K562 (cell line): ENCODE results near the gene KIF20A. TPM values are rescaled to one million over a fixed set of nuclear protein-coding genes. Genes with fewer than 3 reads are reported as not detected.
A peak's percentile ranks its signal among the peaks of the same experiment; 100 is the strongest.

ENCODE experiments used
- ATAC-seq: fragments of 200-7000 bp; cut with Tn5 transposase; 3 replicates; pipeline ENCODE4 v1.9.1; 2020; ENCODE audit warnings: moderate library complexity
- BruUV-seq: library from RNA; stranded (reverse); fragments of 400-500 nt; replicated peaks from 2 replicates; lab custom pipeline; 2021; lab: Mats Ljungman, UMichigan
- CTCF ChIA-PET: fragments of 300-600 bp; formaldehyde crosslinking; extraction: SDS; loops from one replicate; lab custom pipeline; 2021; ENCODE audit warnings: low intra/inter-chr PET ratio; lab: Yijun Ruan, JAX
- POLR2A ChIA-PET: fragments of 300-600, 350-650 bp; sonication (Branson Sonifier 250); formaldehyde crosslinking; extraction: SDS; loops from one replicate; lab custom pipeline; 2021; ENCODE audit warnings: antibody characterized with exemption, inconsistent platforms; lab: Yijun Ruan, JAX
- DNase-seq, 4 experiments: peaks; one replicate each; pipeline versions ENCODE4 v3.0.0 to v3.0.0-alpha.2; 2011 to 2018; ENCODE audit warnings: low spot score in 3 of 4, mixed read lengths in 3 of 4; ENCODE audit errors: extremely low read depth in 1 of 4
- FAIRE-seq: peaks from 2 replicates; lab custom pipeline; 2011; peaks lifted over from hg19 to GRCh38; lab: Jason Lieb, UNC
- H2AFZ ChIP-seq: 2 replicates; pipeline ENCODE4 v1.6.0; 2011; ENCODE audit warnings: low read depth, low read length, control low read depth, inconsistent platforms
- H3K27ac ChIP-seq: fragments of 200-600 bp; 3 replicates; pipeline ENCODE4 v1.8.0; 2011; ENCODE audit warnings: low read depth, mild to moderate bottlenecking, control low read depth, inconsistent platforms, low read length, moderate library complexity, mixed read lengths; ENCODE audit errors: extremely low read depth
- H3K27me3 ChIP-seq, 2 experiments: fragments of 300-600 bp in 1 of 2; 2 replicates in 1 of 2; 3 replicates in 1 of 2; pipeline versions ENCODE4 v1.6.0 to v1.8.0; 2011; ENCODE audit warnings: inconsistent platforms in 2 of 2, low read length in 2 of 2, mild to moderate bottlenecking in 1 of 2, mixed read lengths in 1 of 2, moderate library complexity in 1 of 2; ENCODE audit not compliant: control insufficient read depth in 2 of 2, insufficient read depth in 2 of 2
- H3K36me3 ChIP-seq: fragments of 300-600 bp; 3 replicates; pipeline ENCODE4 v1.8.0; 2011; ENCODE audit warnings: mild to moderate bottlenecking, low read length, inconsistent platforms; ENCODE audit not compliant: control insufficient read depth, insufficient read depth
- H3K4me1 ChIP-seq, 2 experiments: fragments of 200-600 bp in 1 of 2; replicated peaks in 1 of 2; 2 replicates in 1 of 2; 3 replicates in 1 of 2; pipeline versions ENCODE4 v1.5.1 to v1.8.0; 2011; ENCODE audit warnings: inconsistent platforms in 2 of 2, low read length in 2 of 2, mild to moderate bottlenecking in 1 of 2, mixed read lengths in 1 of 2, moderate library complexity in 1 of 2; ENCODE audit not compliant: control insufficient read depth in 2 of 2, insufficient read depth in 2 of 2
- H3K4me2 ChIP-seq: 2 replicates; pipeline ENCODE4 v1.6.1; 2011; ENCODE audit warnings: low read length, control low read depth, inconsistent platforms, mixed read lengths; ENCODE audit not compliant: insufficient read depth
- H3K4me3 ChIP-seq: fragments of 200-600 bp; sonication (generic), shearing (Covaris generic); 2 replicates; pipeline ENCODE4 v1.5.1; 2016; ENCODE audit warnings: control low read depth, inconsistent platforms
- H3K79me2 ChIP-seq: fragments of 200-600 bp; 3 replicates; pipeline ENCODE4 v1.8.0; 2011; ENCODE audit warnings: low read length, inconsistent platforms; ENCODE audit not compliant: control insufficient read depth, insufficient read depth
- H3K9ac ChIP-seq, 2 experiments: 2 replicates each; pipeline versions ENCODE4 v1.6.0 to v1.6.1; 2011; ENCODE audit warnings: low read depth in 2 of 2, low read length in 2 of 2, control low read depth in 1 of 2, inconsistent platforms in 1 of 2, mild to moderate bottlenecking in 1 of 2, mixed read lengths in 1 of 2; ENCODE audit not compliant: insufficient read depth in 1 of 2
- H3K9me1 ChIP-seq: one replicate; pipeline ENCODE4 v1.6.0; 2011; ENCODE audit warnings: inconsistent platforms, mild to moderate bottlenecking, low read length, moderate library complexity; ENCODE audit not compliant: control insufficient read depth, insufficient read depth
- H3K9me3 ChIP-seq: replicated peaks from 2 replicates; pipeline ENCODE4 v1.5.1; 2011; ENCODE audit warnings: low read depth, low read length, inconsistent platforms; ENCODE audit not compliant: control insufficient read depth, insufficient read depth
- H4K20me1 ChIP-seq: replicated peaks from 2 replicates; pipeline ENCODE4 v1.6.1; 2011; ENCODE audit warnings: low read length, inconsistent platforms, mixed read lengths; ENCODE audit not compliant: control insufficient read depth, insufficient read depth
- MAFK ChIP-seq: IDR thresholded peaks from 2 replicates; pipeline ENCODE4 v1.6.1; 2011; ENCODE audit warnings: low read length, improper control_type of control experiment
- SIRT6 ChIP-seq: IDR thresholded peaks from one replicate; pipeline ENCODE4 v1.6.1; 2012; ENCODE audit warnings: low read depth, mild to moderate bottlenecking, control low read depth, inconsistent platforms, low read length, moderate library complexity
- SP1 ChIP-seq: sonication (generic); formaldehyde crosslinking; IDR thresholded peaks from 2 replicates; pipeline ENCODE4 v1.8.1; 2022; ENCODE audit warnings: mild to moderate bottlenecking, missing genetic modification reagents
- ZNF165 ChIP-seq: fragments of 250-450 bp; sonication (Bioruptor Pico); IDR thresholded peaks from 2 replicates; pipeline ENCODE4 v1.4.0; 2020; ENCODE audit warnings: borderline replicate concordance
- in situ Hi-C: fragments of 300-500 bp; cut with MboI; formaldehyde crosslinking; loops from 4 replicates; pipeline ENCODE4 v1.15.0; 2018; ENCODE audit warnings: inconsistent platforms, mixed read lengths
- intact Hi-C: fragments of 100-400 bp; cut with micrococcal nuclease; formaldehyde crosslinking; loops from 2 replicates; pipeline ENCODE4 v1.14.2; 2022
- polyA plus RNA-seq, 8 experiments: library from polyadenylated mRNA; depleted of rRNA in 4 of 8; stranded (reverse) in 5 of 8; unstranded in 3 of 8; fragments of >200 nt; fragmentation: Nextera tagmentation in 2 of 8; fragmentation: Illumina TruSeq in 1 of 8; extraction: Ambion mirVana in 2 of 8; extraction: Trizol in 1 of 8; gene quantifications; 2 replicates each; pipeline versions ENCODE4 v1.2.1 to v1.2.3, GENCODE V29; 2011 to 2014; ENCODE audit warnings: inconsistent platforms in 1 of 8, missing spikeins in 1 of 8
- total RNA-seq, 7 experiments: library from RNA; depleted of rRNA in 6 of 7; stranded (reverse); fragments of >200 nt in 6 of 7; fragmentation: Illumina TruSeq in 2 of 7; extraction: Trizol in 2 of 7; gene quantifications; 2 replicates each; pipeline versions ENCODE4 v1.2.1 to v1.2.3, GENCODE V29; 2011 to 2021; ENCODE audit warnings: low replicate concordance in 1 of 7

KIF20A gene
- total and polyA plus RNA-seq, 9 of the 15 experiments (the other 6 are each of a cell fraction or from before 2014, with no cell fraction given): 36.8 to 61.2 (median 55.5) TPM

GRCh38 chr5:138169124-138169523, 9.8 kb upstream of the KIF20A start (continued):
- TF ChIP-seq SIRT6: no peak
- no peak for TF ChIP-seq ZNF165 (CRISPR knock-in tag)

GRCh38 chr5:138170299-138170698, 8.6 kb upstream of the KIF20A start:
- ChIA-PET CTCF (no interaction called here), POLR2A (interaction anchor here (0.8 to 2.7 kb wide), 2 partner anchors 9 to 12 kb away, joined by 3 to 8 read pairs; partner anchors contain the start of genes BRD8 and KIF20A)
- no peak for TF ChIP-seq SP1 (CRISPR knock-in tag)
- TF ChIP-seq MAFK: 0 out of 2 replicates have a peak, but pooled peaks have one; percentile 10
- DNase-seq (no peak), FAIRE-seq (no peak), ATAC-seq (no peak)
- no peak overlapping the region for H3K9ac ChIP-seq
- no peaks in the 10 kb centered on the region for H3K27me3 ChIP-seq
- H3K9me3 ChIP-seq: no peaks in the 10 kb centered on the region
- H3K79me2 ChIP-seq: peaks cover 6% of the 10 kb centered on the region; the same call in 2 of the 3 replicates
- peaks cover 95% of the 10 kb centered on the region for H3K36me3 ChIP-seq
- H3K4me3 ChIP-seq: no peak overlapping the region
- intact Hi-C loops (no loop called here), in situ Hi-C loops (no loop called here)
- H3K4me1 ChIP-seq: no peaks in the 10 kb centered on the region
- no peaks in the 10 kb centered on the region for H4K20me1 ChIP-seq
- no TSS peak for BruUV-seq
- no peaks in the 10 kb centered on the region for H3K9me1 ChIP-seq
- H3K4me2 ChIP-seq: no peak overlapping the region
- no peak overlapping the region for H3K27ac ChIP-seq
- H2AFZ ChIP-seq: no peak overlapping the region
